ENCODE results near the gene USP36.

- TF ChIP-seq CTCF (IDR thresholded peaks at IDR 0.05; ENCODE audit: insufficient read depth, low read length, poor library complexity, severe bottlenecking) (no peak), EZH2phosphoT487 (conservative IDR thresholded peaks at IDR 0.05; ENCODE audit: low read length) (no peak)
These were observed 8.4 kb upstream of the USP36 start for GRCh38 chr17:78849026-78849425.

All from SU-DHL-6 (cell line).